ENCODE results near the gene VAV2. TPM values are rescaled to one million over a fixed set of nuclear protein-coding genes. Genes with fewer than 3 reads are reported as not detected.

VAV2 gene
- total and polyA plus RNA-seq, 2 of the 4 experiments (the other 2 are of a cell fraction) = 10.8 to 13.4 TPM

DNA sequence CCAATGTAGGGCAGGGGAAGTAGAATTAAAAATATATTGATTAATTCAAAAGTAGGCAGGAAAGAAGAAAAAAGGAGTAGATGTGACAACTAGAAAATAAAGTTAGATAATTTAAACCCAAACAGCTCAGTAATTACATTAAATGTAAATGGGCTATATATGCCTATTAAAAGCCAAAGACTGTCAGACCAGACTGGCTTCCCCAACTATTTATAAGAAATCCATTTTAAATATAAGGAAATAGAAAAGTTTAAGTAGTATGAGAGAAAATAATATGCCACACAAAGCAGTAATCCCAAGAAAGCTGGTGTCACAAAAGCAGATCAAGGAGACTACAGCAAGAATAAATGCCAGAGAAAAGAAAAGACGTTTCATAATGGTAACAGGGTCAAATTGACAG, 225.1 kb downstream of the VAV2 start:
- dilution Hi-C loops (cut with HindIII; ENCODE audit: low sequenced_read_pairs, unreplicated experiment) (no loop called here), intact Hi-C loops (cut with micrococcal nuclease) (no loop called here), in situ Hi-C loops (cut with MboI; ENCODE audit: low sequenced_read_pairs) (no loop called here)
- Histone ChIP-seq H2BK5ac (ENCODE audit: low read depth, low read length, poor library complexity, severe bottlenecking) (no peak overlapping the region), H3K9me3 (ENCODE audit: control insufficient read depth, insufficient read depth, low read length) (peaks cover 11% of the 10 kb centered on the region; the same call in 1 of the 2 replicates), H3K4me3 (ENCODE audit: insufficient read depth, low read depth, low read length) (no peak overlapping the region), H4K91ac (ENCODE audit: insufficient read depth, low read depth, low read length) (no peak overlapping the region), H4K8ac (ENCODE audit: low read depth in 2 of 2, low read length in 2 of 2) (no peak overlapping the region), H2AK5ac (ENCODE audit: low read depth, low read length) (no peak overlapping the region), H3K4me1 (ENCODE audit: control insufficient read depth, insufficient read depth, low read length) (peaks cover 4% of the 10 kb centered on the region), H2AK9ac (replicated peaks; ENCODE audit: low read depth, low read length, poor library complexity) (no peak overlapping the region), H3K4ac (ENCODE audit: low read depth, low read length) (no peak overlapping the region), H3K27ac (ENCODE audit: insufficient read depth, low read length) (no peak overlapping the region), H4K5ac (ENCODE audit: low read depth, low read length) (no peak overlapping the region), H3K27me3 (ENCODE audit: control insufficient read depth, insufficient read depth, low read length) (no peaks in the 10 kb centered on the region), H3K9ac (ENCODE audit: low read depth, low read length) (no peak overlapping the region), H3K14ac (replicated peaks; ENCODE audit: low read depth, low read length) (no peak overlapping the region), H3K36me3 (ENCODE audit: control insufficient read depth, insufficient read depth, low read length) (peaks cover 44% of the 10 kb centered on the region), H3K4me2 (ENCODE audit: low read depth, low read length) (no peak overlapping the region), H2BK15ac (ENCODE audit: low read depth, low read length) (no peak overlapping the region), H3K56ac (ENCODE audit: extremely low read depth, insufficient read depth, low read length) (no peak overlapping the region), H3K79me1 (ENCODE audit: low read depth in 1 of 2, low read length in 2 of 2) (no peaks in the 10 kb centered on the region), H3K23ac (ENCODE audit: low read depth, low read length) (no peak overlapping the region), H2AFZ (replicated peaks; ENCODE audit: low read length, poor library complexity) (no peak overlapping the region), H4K20me1 (ENCODE audit: insufficient read depth, low read length) (no peaks in the 10 kb centered on the region), H3K9me1 (ENCODE audit: insufficient read depth, low read length) (peaks cover 4% of the 10 kb centered on the region), H3K18ac (ENCODE audit: low read depth, low read length) (no peak overlapping the region), H2BK120ac (ENCODE audit: low read depth, low read length) (no peak overlapping the region), H2BK20ac (ENCODE audit: low read depth, low read length) (no peak overlapping the region)
- ChIA-PET CTCF (interaction anchor here (1.0 kb wide), 1 partner anchor 24 kb away, joined by 3 read pairs; no protein-coding TSS in a partner anchor), POLR2A (ENCODE audit: unreplicated experiment) (no interaction called here)
- no peak for TF ChIP-seq NFE2L2 (IDR thresholded peaks at IDR 0.05; ENCODE audit: low read depth, low read length)
- no peak for TF ChIP-seq SMC3 (IDR thresholded peaks at IDR 0.05; ENCODE audit: low read depth, low read length)
- no peak for TF ChIP-seq BHLHE40 (IDR thresholded peaks at IDR 0.05; ENCODE audit: low read depth, low read length)
- no peak for TF ChIP-seq ELK1 (IDR thresholded peaks at IDR 0.05; ENCODE audit: borderline replicate concordance, low read depth, low read length)
- no peak for TF ChIP-seq FOS (IDR thresholded peaks at IDR 0.05; ENCODE audit: low read depth, low read length)
- TF ChIP-seq, protein P1, sequence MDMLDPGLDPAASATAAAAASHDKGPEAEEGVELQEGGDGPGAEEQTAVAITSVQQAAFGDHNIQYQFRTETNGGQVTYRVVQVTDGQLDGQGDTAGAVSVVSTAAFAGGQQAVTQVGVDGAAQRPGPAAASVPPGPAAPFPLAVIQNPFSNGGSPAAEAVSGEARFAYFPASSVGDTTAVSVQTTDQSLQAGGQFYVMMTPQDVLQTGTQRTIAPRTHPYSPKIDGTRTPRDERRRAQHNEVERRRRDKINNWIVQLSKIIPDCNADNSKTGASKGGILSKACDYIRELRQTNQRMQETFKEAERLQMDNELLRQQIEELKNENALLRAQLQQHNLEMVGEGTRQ (IDR thresholded peaks at IDR 0.05; ENCODE audit: low read depth, low read length) = no peak
- no peak for TF ChIP-seq RAD21 (IDR thresholded peaks at IDR 0.05; ENCODE audit: low read length)
- TF ChIP-seq MAFK (IDR thresholded peaks at IDR 0.05; ENCODE audit: low read depth, low read length) = no peak
- TF ChIP-seq CHD1 (IDR thresholded peaks at IDR 0.05; ENCODE audit: low read depth, low read length) = no peak
- DNase-seq (no peak), ATAC-seq (ENCODE audit: low read depth) (no peak)
- WGBS, 2 experiments (ENCODE audit: extremely low coverage in 2 of 2, insufficient read length in 1 of 2) = no CpG with 5 or more reads among the region's 1 CpG
- no TSS peak for BruUV-seq (replicated peaks)
